HG03108 (cell line): Measurements from ENCODE around the gene SLC9A7.

Source experiments
- ATAC-seq: cut with Tn5 transposase; IDR thresholded peaks from one replicate; pipeline ENCODE4 v1.9.1; 2021; ENCODE audit warnings: moderate library complexity; ENCODE audit not compliant: unreplicated experiment

The SLC9A7 gene

DNA sequence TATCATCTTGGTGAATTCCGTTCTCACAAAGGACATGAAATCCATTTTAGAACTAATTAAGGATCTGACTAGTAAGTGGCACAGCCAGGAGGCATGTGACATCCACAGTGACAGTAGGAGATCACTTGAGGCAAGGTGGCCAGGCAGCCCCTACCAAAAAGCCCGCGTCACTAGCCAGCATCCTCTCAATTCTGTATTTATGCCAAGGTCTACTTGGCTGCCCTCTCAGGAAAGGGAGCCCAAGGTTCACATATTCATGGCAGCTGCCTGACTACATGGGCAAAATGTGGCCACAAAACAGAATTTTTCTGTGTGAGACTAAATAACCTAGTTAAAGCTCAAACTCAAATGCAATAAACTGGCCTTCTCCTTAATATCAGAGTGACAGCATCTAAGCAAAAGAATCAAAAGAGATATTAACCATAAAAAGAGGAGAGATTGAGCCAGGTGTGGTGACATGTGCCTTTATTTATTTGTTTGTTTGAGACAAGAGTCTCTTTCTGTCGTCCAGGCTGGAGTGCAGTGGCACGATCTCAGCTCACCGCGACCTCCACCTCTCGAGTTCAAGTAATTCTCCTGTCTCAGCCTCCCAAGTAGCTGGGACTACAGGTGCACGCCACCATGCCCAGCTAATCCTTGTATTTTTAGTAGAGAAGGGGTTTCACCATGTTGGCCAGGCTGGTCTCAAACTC, 51.5 kb downstream of the SLC9A7 start:
- no peak for ATAC-seq

DNA sequence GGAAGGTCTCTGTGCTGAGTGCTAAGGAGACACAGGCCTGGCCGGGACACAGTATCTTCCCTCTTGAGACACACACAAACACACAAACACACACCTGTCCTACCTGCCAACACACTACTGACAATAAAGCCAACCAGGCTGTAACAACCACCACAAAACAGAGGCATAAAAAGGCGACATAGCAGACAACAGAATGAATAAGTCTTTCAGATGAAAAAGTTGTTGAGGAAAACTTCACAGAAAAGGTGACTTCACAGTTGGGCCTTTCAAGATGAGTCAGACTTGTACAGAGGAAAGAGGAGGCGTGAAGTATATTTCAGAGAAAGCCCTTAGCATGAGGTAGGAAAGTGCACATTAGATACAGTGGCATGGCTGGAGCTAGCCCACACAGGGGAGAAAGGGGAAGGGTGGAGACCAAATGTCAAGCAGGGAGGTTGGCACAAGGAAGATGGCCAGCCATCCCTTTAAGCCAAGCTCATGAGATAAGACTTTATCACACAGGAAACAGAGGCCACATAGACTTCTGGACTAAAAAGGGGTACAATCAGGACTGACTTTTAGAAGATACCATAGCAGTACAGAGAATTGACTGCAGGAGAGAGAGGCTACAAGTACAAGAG, 54.0 kb downstream of the SLC9A7 start:
- peak; percentile 90 for ATAC-seq

DNA sequence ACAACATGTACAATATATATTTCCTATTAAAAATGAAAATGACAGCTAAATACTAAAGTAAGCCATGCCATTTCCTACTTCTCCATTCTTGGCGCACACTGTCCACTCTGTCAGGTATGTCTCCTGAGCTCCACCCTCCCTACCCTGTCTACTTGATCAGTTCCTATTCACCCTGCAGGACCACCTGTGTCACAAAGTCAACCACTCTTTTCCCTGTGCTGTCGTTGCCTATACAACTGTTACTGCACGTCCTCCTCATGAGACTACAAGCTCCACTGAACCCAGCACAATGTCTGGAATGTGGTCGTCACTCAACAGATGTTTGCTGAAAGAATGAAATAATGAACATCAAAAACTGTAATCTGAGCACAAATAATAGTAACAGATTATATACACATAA, 54.9 kb downstream of the SLC9A7 start:
- ATAC-seq, result no peak

DNA sequence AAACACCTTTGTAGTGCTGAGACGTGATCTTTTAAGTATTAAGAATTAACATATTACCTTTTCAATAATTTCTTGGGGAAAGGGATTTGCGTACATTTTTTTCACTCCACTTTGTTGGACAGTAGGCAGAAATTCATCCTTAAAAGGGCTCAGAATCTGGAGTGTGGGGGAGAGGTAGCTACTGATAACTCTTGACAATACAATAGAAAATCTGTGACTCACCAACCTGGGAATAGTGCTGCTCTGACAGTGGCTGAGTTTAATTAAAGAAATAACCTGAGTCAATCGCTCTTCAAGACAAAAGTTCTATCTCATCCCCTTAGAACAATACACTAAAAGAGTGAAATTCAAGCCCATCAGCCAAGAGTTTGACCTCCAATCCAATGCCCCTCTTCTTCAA, 60.2 kb downstream of the SLC9A7 start:
- no peak for ATAC-seq

GRCh38 chrX:46695491-46695890, 63.4 kb downstream of the SLC9A7 start:
- ATAC-seq, result no peak

- no peak for ATAC-seq
Measured at GRCh38 chrX:46694549-46694948, 64.4 kb downstream of the SLC9A7 start.

DNA sequence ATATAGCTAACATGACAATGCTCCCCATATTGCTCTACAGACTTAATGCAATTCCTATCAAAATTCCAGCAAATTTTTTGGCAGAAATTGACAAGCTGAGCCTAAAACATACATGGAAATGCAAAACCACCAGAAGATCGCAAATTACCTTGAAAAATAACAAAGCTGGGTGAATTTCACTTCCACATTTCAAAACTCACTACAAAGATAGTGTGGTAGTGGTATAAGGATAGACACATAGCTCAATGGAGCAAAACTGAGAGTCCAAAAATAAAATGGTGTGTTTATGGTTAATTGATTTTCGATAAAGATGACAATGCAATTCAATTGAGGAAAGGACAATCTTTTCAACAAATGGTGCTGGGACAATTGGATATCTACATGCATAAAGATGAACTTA, 65.8 kb downstream of the SLC9A7 start:
- ATAC-seq, result no peak

DNA sequence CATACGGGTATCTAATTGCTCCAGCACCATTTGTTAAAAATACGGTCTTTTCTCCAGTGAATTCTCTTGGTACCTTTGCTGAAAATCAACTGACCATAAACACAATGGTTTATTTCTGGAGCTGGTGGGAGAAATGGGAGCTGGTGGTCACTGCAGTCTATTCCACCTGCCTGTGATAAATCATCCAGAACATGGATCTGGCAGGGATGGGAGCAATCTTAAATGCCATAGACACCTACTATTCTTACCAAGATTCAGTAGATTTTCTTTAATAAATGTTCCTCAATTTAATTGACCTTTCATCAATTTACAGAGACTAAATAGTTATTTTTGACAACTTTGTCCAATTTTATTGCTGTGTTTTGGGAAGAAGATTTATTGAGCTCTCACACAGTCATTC, 68.1 kb downstream of the SLC9A7 start:
- ATAC-seq, result no peak

- ATAC-seq, result no peak
Measured at GRCh38 chrX:46687619-46688018, 71.3 kb downstream of the SLC9A7 start.

DNA sequence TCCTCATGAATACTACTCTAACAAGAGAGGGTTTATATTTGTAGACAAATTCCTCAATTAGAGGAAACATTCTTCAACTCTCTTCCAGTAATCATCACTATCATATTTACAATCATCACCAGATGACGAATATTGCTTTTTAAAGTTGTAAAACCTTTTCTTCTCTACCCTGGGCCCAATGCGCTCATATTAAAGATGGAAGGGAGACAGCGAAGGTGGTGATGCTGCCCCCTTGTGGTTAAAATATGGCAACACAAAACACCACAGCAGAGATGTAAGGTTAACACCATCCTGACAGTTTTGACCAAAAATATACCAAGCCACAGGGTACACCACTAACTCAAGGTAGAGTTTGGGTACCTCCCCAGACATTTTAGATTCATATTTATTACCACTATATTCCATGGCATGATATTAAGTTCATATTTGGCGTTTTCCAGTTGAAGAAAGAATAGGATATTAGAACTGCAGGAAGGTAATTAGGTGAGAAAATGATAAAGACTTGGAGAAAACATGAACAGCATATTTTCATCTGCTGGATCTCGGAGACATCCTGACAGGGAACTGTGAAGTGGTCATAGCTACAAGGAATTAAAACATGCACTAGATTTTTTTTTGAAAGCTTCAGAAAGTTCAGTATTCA, 72.8 kb downstream of the SLC9A7 start:
- no peak for ATAC-seq

- no peak for ATAC-seq
Measured at GRCh38 chrX:46683048-46683447, 75.9 kb downstream of the SLC9A7 start.

DNA sequence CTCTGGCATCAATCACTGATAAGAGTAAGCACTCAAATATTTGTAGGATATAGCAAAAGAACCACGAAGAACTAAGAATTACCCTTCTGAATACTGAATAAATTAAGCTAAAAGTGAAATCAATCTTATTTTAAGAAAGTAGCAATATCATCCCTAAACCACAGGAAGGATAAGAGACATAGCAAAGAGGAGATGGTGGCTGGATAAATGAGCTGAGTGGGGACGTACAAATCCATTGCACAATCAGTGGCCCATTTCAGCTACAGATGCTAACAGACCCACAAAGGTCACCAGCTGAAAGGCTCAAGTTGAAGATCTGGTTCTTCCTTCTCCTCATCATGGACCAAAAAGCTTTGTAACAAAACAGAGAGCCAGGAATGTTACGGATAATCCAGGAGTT, 77.1 kb downstream of the SLC9A7 start:
- no peak for ATAC-seq

DNA sequence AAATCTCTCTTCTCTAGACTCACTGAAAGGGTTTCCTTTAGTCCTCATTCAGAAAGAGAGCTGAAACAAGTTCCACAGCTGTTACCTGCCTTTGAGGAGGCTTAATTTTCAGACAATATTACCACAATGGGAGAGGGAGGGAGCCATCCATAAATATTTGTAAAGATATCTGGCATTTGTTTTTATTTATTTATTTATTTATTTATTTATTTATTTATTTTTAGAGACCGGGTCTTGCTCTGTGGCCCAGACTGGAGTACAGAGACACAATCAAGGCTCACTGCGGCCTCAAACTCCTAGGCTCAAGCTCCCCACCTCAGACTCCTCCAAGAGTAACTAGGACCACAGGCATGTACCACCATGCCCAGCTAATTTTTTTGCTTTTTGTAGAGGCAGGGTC, 80.7 kb downstream of the SLC9A7 start:
- no peak for ATAC-seq

DNA sequence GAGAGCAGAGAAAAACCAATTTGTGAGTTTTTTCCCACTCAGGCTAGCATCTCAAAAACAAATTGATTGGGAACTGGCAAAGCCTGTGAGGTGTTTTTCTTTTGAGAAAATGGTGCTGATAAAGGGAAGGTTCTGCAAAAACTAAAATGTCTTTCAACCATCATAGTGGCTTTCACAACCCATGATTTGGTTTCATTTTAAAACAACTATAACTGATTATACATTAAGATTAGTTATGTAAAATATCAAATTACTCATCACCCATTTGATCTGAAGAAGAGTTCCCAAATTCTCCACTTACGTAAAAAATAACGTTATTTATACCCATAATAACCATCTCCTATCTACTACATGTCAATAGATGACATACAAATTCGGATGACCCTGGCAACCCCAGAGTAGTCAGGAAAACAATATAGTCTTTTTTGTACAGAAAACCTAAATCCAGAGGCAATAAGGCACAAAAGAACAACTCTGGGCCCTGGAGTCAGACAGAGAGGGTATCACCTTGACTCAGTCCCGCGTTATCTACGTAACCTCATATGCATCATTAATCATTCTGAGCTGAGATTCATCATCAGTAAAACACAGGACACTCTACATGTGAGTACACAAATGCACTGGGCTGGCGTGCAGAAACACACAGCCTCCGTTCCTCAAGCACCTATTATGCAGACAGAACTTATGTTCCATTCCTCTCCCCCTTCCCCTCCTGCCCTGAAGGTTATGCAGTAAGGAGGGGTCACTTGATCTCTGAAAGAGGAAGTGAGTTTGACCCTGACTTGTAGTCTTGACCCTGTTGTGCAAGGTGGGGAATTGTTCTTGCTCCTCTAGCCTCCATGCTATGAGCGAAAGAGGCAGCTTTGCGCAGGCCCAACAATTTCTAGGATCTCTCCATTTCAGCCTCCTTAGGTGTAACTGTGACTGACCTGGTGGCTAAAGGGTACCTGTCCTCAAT, 82.2 kb downstream of the SLC9A7 start:
- ATAC-seq, result no peak

- ATAC-seq, result no peak
Measured at GRCh38 chrX:46673620-46674359, 85.1 kb downstream of the SLC9A7 start.

DNA sequence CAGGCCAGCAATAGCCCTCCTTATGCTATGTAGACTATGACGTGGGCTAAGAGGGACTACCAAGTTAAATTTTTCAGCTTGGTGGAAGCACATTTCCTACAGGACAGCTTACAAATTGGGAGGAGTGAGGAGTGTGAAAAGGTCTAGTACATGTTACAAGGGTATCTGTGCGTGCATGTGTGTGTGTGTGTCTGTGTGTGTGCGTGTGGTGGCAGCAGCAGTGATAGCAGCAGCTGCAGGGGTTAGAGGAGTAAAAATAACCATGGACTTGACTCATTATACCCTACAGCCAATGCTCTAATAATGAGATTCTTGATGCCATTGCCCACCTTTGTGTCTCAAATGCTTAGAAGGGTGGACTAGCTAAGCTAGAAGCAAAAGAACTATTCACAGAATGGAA, 88.6 kb downstream of the SLC9A7 start:
- ATAC-seq, result no peak

DNA sequence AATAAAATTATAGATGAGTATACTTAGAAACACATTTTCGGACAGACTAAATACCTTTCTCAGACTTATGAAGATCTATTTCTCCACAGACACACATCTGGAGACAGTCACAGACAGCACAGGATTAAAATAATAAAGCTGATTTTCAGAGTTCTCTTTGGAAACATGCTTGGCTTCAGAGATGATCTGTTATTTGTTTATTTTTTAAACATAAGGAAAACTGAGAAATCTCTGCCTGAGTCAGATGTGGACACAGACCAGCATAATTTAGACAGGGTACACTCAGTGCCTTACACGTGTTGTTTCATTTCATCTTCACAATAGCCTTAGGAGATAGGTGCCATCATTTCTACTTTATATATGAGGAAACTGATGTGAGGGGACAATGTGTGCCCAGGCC, 92.1 kb downstream of the SLC9A7 start:
- no peak for ATAC-seq

DNA sequence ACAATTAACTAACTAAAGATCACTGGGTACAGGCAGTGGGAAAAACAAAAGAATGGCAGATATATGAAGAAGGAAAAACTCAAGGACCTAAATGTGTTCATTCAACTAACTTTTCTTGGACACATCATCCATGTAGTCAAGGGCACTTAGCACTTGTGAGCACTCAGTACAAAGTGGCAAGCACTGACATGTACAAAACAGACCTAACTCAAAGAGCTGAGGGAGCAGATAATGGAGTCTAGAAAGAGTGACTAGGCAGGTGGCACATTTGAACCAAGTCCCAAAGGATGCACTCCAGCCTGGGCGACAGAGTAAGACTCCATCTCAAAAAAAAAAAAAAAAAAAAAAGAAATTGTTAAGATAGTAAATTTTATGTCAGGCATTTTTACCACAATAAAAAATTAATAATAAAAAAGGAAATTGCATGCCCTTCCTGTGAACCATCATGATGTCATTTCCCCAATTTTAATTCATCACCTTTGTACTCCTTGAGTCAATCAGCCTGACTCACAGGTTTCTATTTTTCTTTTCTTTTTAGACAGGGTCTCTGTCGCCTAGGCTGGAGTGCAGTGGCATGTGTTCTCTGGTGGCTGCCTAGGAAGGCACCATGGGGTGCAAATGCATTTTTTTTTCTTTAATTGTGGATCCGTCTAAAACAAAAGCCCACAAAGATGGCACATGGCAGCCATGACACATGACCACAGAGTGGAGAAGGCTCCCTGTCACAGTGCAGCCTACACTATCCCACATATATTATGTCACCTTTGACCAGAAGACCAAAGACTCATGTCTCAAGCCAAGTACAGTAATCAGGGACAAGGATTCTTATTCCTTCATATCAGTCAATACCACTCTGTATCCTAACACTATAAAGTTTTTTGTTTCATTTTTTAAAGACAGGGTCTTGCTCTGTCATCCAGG, 93.4 kb downstream of the SLC9A7 start:
- no peak for ATAC-seq

DNA sequence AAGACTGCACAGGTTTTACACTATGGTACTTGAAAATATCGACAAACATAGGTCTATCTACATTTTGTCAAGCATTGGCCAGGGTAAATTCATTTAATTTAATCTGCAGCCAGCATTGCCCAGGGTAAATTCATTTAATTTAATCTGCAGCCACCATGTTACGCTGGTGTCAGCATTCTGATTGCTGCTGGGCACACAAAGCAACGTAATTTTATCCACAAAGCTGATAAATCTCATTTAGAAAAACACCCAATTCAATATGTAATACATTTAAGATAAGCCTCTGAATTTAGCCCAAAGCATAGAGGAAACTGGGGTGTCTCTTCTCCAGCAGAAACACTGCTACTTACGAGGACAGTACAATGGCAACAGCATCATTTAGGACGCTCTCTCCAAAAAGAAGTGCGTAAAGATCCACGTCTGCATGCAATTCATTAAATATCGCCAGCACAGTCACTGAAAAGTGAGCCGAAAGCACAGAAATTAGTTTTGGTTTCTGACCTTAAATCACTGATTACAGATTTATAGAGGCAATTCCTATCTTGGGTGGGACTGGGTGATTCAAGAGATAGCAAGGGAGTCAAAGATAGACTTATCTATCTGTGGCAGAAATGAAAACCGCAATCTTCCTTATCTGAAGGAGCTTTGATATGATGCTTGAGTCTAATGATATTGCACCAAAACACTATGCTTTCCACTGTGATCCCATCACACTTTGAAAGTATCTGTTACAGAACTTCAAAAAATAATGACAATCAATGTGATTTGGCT, 96.5 kb downstream of the SLC9A7 start:
- ATAC-seq, result no peak
